ENCODE results near the gene PCDH9.

DNA sequence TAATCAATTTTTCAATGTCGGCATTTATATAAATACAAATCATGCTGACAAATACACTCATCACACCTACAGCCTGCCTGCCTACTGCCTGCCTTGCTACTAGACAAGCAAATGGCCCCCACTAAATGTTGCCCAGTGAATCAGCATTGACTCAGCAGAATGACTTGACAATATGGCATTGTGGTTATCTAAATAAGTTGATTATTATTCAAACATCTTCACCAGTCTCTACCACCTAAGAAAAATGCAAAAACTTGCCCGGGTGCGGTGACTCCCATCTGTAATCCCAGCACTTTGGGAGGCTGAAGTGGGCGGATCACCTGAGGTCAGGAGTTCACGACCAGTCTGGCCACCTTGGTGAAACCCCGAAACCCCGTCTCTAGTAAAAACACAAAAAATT is 296.1 kb downstream of the PCDH9 start:
- TF ChIP-seq, protein P1, sequence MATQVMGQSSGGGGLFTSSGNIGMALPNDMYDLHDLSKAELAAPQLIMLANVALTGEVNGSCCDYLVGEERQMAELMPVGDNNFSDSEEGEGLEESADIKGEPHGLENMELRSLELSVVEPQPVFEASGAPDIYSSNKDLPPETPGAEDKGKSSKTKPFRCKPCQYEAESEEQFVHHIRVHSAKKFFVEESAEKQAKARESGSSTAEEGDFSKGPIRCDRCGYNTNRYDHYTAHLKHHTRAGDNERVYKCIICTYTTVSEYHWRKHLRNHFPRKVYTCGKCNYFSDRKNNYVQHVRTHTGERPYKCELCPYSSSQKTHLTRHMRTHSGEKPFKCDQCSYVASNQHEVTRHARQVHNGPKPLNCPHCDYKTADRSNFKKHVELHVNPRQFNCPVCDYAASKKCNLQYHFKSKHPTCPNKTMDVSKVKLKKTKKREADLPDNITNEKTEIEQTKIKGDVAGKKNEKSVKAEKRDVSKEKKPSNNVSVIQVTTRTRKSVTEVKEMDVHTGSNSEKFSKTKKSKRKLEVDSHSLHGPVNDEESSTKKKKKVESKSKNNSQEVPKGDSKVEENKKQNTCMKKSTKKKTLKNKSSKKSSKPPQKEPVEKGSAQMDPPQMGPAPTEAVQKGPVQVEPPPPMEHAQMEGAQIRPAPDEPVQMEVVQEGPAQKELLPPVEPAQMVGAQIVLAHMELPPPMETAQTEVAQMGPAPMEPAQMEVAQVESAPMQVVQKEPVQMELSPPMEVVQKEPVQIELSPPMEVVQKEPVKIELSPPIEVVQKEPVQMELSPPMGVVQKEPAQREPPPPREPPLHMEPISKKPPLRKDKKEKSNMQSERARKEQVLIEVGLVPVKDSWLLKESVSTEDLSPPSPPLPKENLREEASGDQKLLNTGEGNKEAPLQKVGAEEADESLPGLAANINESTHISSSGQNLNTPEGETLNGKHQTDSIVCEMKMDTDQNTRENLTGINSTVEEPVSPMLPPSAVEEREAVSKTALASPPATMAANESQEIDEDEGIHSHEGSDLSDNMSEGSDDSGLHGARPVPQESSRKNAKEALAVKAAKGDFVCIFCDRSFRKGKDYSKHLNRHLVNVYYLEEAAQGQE (IDR thresholded peaks at IDR 0.05; ENCODE audit: low read depth, low read length) = no peak
- TF ChIP-seq, protein P2, sequence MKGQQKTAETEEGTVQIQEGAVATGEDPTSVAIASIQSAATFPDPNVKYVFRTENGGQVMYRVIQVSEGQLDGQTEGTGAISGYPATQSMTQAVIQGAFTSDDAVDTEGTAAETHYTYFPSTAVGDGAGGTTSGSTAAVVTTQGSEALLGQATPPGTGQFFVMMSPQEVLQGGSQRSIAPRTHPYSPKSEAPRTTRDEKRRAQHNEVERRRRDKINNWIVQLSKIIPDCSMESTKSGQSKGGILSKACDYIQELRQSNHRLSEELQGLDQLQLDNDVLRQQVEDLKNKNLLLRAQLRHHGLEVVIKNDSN (IDR thresholded peaks at IDR 0.05; ENCODE audit: borderline replicate concordance, low read depth) = no peak
- TF ChIP-seq, protein P3, sequence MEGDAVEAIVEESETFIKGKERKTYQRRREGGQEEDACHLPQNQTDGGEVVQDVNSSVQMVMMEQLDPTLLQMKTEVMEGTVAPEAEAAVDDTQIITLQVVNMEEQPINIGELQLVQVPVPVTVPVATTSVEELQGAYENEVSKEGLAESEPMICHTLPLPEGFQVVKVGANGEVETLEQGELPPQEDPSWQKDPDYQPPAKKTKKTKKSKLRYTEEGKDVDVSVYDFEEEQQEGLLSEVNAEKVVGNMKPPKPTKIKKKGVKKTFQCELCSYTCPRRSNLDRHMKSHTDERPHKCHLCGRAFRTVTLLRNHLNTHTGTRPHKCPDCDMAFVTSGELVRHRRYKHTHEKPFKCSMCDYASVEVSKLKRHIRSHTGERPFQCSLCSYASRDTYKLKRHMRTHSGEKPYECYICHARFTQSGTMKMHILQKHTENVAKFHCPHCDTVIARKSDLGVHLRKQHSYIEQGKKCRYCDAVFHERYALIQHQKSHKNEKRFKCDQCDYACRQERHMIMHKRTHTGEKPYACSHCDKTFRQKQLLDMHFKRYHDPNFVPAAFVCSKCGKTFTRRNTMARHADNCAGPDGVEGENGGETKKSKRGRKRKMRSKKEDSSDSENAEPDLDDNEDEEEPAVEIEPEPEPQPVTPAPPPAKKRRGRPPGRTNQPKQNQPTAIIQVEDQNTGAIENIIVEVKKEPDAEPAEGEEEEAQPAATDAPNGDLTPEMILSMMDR (IDR thresholded peaks at IDR 0.05) = no peak
- TF ChIP-seq, protein P4, sequence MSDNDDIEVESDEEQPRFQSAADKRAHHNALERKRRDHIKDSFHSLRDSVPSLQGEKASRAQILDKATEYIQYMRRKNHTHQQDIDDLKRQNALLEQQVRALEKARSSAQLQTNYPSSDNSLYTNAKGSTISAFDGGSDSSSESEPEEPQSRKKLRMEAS (IDR thresholded peaks at IDR 0.05; ENCODE audit: low read depth) = no peak
- TF ChIP-seq FOXM1 (IDR thresholded peaks at IDR 0.05; ENCODE audit: low read depth) = no peak
- TF ChIP-seq EP300 (IDR thresholded peaks at IDR 0.05; ENCODE audit: borderline replicate concordance in 1 of 2, low read depth in 1 of 2, low read length in 1 of 2) = no peak
- no peak for TF ChIP-seq POLR2AphosphoS5 (IDR thresholded peaks at IDR 0.05; ENCODE audit: low read depth, low read length)
- TF ChIP-seq, protein P5, sequence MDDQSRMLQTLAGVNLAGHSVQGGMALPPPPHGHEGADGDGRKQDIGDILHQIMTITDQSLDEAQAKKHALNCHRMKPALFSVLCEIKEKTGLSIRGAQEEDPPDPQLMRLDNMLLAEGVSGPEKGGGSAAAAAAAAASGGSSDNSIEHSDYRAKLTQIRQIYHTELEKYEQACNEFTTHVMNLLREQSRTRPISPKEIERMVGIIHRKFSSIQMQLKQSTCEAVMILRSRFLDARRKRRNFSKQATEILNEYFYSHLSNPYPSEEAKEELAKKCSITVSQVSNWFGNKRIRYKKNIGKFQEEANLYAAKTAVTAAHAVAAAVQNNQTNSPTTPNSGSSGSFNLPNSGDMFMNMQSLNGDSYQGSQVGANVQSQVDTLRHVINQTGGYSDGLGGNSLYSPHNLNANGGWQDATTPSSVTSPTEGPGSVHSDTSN (IDR thresholded peaks at IDR 0.05) = no peak
- no peak for TF ChIP-seq EZH2phosphoT487 (IDR thresholded peaks at IDR 0.05; ENCODE audit: borderline replicate concordance, low read depth)
- TF ChIP-seq RCOR1 (IDR thresholded peaks at IDR 0.05; ENCODE audit: low read length) = no peak

Measured in SK-N-SH (cell line).